HCT116 (cell line): Measurements from ENCODE around the gene SBSN.

ENCODE experiments used
- EGR1 ChIP-seq: IDR thresholded peaks from 2 replicates; pipeline ENCODE4 v1.6.1; 2012; ENCODE audit warnings: low read depth
- EZH2 ChIP-seq: fragments of 200-600 bp; sonication (generic); IDR thresholded peaks from 2 replicates; pipeline ENCODE4 v1.6.1; 2017; ENCODE audit warnings: antibody characterized with exemption, mixed run types
- POLR2A ChIP-seq: IDR thresholded peaks from 2 replicates; pipeline ENCODE4 v1.7.0; 2011; ENCODE audit warnings: borderline replicate concordance; ENCODE audit not compliant: insufficient read depth, insufficient read length; ENCODE audit errors: extremely low read depth
- SRF ChIP-seq: IDR thresholded peaks from 2 replicates; pipeline ENCODE4 v1.6.1; 2012; ENCODE audit warnings: low read depth
- TCF7L2 ChIP-seq: IDR thresholded peaks from 2 replicates; pipeline ENCODE4 v1.7.0; 2011; ENCODE audit warnings: borderline replicate concordance, inconsistent platforms; ENCODE audit not compliant: insufficient read depth, insufficient read length; ENCODE audit errors: extremely low read depth
- TF ChIP-seq, protein P1 (sequence below), 3 experiments: fragments of 200-600 bp in 1 of 3; sonication (generic) in 1 of 3; IDR thresholded peaks in 2 of 3; conservative IDR thresholded peaks in 1 of 3; 2 replicates each; pipeline ENCODE4 v1.5.1; 2012 to 2017; ENCODE audit warnings: low read depth in 2 of 3, low read length in 2 of 3, antibody characterized with exemption in 1 of 3, borderline replicate concordance in 1 of 3, control low read depth in 1 of 3, mild to moderate bottlenecking in 1 of 3, mixed read lengths in 1 of 3, mixed run types in 1 of 3, moderate library complexity in 1 of 3; ENCODE audit not compliant: insufficient read depth in 1 of 3
- TF ChIP-seq, protein P2 (sequence below): IDR thresholded peaks from 2 replicates; pipeline ENCODE4 v1.6.1; 2012

DNA sequence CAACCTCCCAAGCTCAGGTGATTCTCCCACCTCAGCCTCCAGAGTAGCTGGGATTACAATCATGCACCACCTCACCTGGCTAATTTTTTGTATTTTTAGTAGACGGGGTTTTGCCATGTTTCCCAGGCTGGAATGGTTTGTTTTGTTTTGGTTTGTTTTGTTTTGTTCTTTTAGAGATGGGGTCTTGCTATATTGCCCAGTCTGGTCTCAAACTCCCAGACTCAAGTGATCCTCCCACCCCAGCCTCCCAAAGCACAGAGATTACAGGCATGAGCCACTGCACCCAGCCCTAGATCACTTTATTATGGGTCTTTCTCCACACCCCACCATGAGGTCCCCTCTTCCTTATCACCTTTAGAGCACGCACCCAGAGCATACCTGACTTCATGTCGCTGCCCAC, 29.9 kb downstream of the SBSN start:
- TF ChIP-seq, protein P1, sequence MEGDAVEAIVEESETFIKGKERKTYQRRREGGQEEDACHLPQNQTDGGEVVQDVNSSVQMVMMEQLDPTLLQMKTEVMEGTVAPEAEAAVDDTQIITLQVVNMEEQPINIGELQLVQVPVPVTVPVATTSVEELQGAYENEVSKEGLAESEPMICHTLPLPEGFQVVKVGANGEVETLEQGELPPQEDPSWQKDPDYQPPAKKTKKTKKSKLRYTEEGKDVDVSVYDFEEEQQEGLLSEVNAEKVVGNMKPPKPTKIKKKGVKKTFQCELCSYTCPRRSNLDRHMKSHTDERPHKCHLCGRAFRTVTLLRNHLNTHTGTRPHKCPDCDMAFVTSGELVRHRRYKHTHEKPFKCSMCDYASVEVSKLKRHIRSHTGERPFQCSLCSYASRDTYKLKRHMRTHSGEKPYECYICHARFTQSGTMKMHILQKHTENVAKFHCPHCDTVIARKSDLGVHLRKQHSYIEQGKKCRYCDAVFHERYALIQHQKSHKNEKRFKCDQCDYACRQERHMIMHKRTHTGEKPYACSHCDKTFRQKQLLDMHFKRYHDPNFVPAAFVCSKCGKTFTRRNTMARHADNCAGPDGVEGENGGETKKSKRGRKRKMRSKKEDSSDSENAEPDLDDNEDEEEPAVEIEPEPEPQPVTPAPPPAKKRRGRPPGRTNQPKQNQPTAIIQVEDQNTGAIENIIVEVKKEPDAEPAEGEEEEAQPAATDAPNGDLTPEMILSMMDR (IDR thresholded peaks at IDR 0.05 in 2 of 3, conservative IDR thresholded peaks at IDR 0.05 in 1 of 3; ENCODE audit: borderline replicate concordance in 1 of 3, insufficient read depth in 1 of 3, low read depth in 2 of 3, low read length in 2 of 3) = no peak
- TF ChIP-seq, protein P2, sequence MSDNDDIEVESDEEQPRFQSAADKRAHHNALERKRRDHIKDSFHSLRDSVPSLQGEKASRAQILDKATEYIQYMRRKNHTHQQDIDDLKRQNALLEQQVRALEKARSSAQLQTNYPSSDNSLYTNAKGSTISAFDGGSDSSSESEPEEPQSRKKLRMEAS = no peak
- TF ChIP-seq SRF = no peak
- TF ChIP-seq EGR1 = no peak
- TF ChIP-seq TCF7L2 = no peak
- no peak for TF ChIP-seq EZH2
- TF ChIP-seq POLR2A = no peak
